Fibroblast of villous mesenchyme (primary cell): ENCODE data around the gene MAPK10. TPM values are rescaled to one million over a fixed set of nuclear protein-coding genes. Genes with fewer than 3 reads are reported as not detected.

ENCODE experiments used
- DNase-seq: peaks from one replicate; pipeline ENCODE4 v3.0.0-alpha.2; 2010; ENCODE audit warnings: low read depth
- H3K4me3 ChIP-seq: 2 replicates; pipeline ENCODE4 v1.5.1; 2011; ENCODE audit warnings: low read depth, mild to moderate bottlenecking, low read length
- CTCF ChIP-seq: IDR thresholded peaks from 2 replicates; pipeline ENCODE4 v1.5.1; 2012; ENCODE audit warnings: low read depth, mild to moderate bottlenecking, low read length; ENCODE audit not compliant: insufficient read depth
- total RNA-seq: library from RNA; depleted of rRNA; stranded (reverse); fragments of >200 nt; gene quantifications from 2 replicates; pipeline ENCODE4 v1.2.3, GENCODE V29; 2012

MAPK10 gene
- total RNA-seq, 1 donor: 12.1 TPM

GRCh38 chr4:86019906-86020305 lies 339.9 kb downstream of the MAPK10 start:
- H3K4me3 ChIP-seq: no peak overlapping the region
- no peak for DNase-seq

GRCh38 chr4:86019362-86019761 lies 340.5 kb downstream of the MAPK10 start:
- no peak for DNase-seq
- no peak for TF ChIP-seq CTCF
- H3K4me3 ChIP-seq: no peak overlapping the region

More at GRCh38 chr4:86019906-86020305, 339.9 kb downstream of the MAPK10 start:
- TF ChIP-seq CTCF: no peak

GRCh38 chr4:86015412-86016350 lies 344.2 kb downstream of the MAPK10 start:
- DNase-seq: peak; percentile 13
- H3K4me3 ChIP-seq: no peak overlapping the region
- no peak for TF ChIP-seq CTCF

- no peak for TF ChIP-seq CTCF
- DNase-seq: peak; percentile 67
- H3K4me3 ChIP-seq: no peak overlapping the region
Observed at GRCh38 chr4:86014599-86014998, 345.3 kb downstream of the MAPK10 start.

- peak; percentile 54 for DNase-seq
- no peak for TF ChIP-seq CTCF
- H3K4me3 ChIP-seq: no peak overlapping the region
Observed at GRCh38 chr4:86013621-86014020, 346.2 kb downstream of the MAPK10 start.

- H3K4me3 ChIP-seq: no peak overlapping the region
- peak; percentile 57 for DNase-seq
- TF ChIP-seq CTCF: no peak
Observed at GRCh38 chr4:86011117-86011516, 348.7 kb downstream of the MAPK10 start.
